Stimulated activated CD8-positive, alpha-beta memory T cell treated with anti-CD3 and anti-CD28 coated beads, Interleukin-7, amount 100 ng/mL, for 1 hour (primary cell): Measurements from ENCODE around the gene BEND5.
A peak's percentile ranks its signal among the peaks of the same experiment; 100 is the strongest.

Experiments
- DNase-seq, 2 donors: peaks; one replicate each; pipeline ENCODE4 v3.0.0-alpha.2; 2020; ENCODE audit warnings: low read depth in 2 of 2

Gene BEND5, protein sequence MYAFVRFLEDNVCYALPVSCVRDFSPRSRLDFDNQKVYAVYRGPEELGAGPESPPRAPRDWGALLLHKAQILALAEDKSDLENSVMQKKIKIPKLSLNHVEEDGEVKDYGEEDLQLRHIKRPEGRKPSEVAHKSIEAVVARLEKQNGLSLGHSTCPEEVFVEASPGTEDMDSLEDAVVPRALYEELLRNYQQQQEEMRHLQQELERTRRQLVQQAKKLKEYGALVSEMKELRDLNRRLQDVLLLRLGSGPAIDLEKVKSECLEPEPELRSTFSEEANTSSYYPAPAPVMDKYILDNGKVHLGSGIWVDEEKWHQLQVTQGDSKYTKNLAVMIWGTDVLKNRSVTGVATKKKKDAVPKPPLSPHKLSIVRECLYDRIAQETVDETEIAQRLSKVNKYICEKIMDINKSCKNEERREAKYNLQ

GRCh38 chr1:48776393-48777218 lies at the start of gene BEND5:
Gene BEND5, minus strand, starts transcription at chr1:48776891. Its CDS starts 60 bp downstream, at chr1:48776831.
- DNase-seq = peak; percentile 20 to 37

GRCh38 chr1:48823168-48823567 lies 46.5 kb upstream of the BEND5 start:
- DNase-seq = no peak

GRCh38 chr1:48820491-48820890 lies 43.8 kb upstream of the BEND5 start:
- DNase-seq = no peak

DNA sequence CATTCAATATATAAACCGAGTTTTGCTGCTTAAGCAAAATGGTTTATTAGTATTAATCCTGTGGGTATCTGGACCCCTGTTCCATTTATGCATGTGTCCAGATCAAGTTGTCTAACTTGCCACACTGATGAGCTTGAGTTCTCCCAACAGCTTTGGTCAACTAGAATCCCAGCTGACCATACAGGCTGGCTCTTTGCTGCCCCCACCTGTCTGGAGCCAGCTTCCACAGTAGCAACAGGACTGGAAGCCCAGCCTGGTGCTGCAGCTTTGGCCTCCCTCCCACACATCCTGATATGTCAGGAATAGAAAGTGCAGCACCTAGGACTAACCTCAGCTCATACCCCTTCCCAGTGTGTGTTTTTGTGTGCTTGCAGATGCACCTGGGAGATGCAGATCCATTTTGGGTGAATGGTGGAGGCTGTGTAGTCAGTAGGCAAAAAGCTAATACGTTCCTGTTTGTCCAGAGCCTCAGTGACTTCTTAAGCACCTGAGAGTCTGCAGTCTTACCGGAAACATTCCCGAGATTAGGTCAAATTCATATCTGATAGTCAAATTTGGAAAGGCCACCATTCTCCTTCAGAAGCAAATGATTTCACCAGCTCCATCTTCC lies 40.9 kb upstream of the BEND5 start:
- DNase-seq = no peak

DNA sequence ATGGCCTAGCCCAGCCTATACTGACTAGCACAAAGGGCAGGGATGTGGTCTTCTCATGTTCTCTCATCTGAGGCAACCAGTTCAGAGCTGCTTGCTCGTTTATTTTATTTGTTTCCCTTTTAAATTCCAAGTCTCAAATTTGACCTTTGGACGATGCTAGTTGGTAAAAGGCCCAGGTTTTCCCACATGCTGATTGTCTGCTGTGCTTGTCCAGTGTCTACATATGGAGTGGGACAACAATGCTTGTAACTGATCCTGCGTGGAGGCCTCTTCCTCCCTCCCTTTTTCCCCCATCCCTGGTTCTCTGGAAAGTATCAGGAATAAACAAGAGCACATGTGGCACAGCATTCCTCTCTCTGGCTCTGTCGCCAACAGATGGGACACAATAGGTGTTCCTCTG lies 34.0 kb upstream of the BEND5 start:
- no peak for DNase-seq

- no peak for DNase-seq
Observed at GRCh38 chr1:48808496-48808895, 31.8 kb upstream of the BEND5 start.

GRCh38 chr1:48807554-48808260 lies 31.0 kb upstream of the BEND5 start:
- DNase-seq = no peak

DNA sequence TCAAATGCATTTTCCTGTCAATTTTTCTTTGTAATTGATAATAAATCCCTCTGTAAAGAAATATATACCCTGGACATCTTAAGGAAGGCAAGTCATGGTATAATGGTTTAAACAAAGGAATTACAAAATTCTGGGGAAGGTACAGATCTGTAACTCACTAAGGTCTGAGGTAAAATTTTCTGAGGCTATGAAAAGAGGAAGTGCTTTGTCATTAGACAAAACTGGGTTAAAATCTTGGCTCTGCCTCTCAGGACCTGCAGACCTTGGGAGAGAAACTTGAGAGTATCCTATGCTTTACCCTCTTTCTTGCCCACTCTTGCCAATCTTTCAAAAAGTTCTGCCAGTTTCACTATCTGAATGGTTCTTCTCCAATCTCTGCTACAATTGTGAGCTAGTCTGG lies 26.8 kb upstream of the BEND5 start:
- no peak for DNase-seq

- no peak for DNase-seq
Observed at GRCh38 chr1:48794816-48795215, 18.1 kb upstream of the BEND5 start.

DNA sequence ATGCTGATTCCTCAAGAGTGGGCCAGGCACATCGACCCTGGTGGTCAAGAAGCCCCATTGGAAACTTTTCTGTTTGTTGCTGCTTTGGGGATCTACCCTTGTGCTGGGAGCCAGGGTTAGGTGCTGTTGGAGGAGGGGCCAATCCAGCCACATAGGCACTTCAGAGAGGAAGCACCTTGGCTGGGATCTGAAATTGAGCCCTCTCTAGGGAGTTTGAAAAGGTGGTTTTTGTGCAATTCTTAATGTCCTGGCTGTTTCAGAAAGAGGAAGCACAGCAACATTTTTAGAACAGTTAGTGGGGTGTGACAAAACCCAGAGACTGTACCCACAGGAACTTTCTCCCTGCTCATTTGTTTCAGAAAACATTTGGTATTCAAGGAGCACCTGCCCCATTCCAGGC lies 17.2 kb upstream of the BEND5 start:
- DNase-seq = no peak

GRCh38 chr1:48792961-48793360 lies 16.3 kb upstream of the BEND5 start:
- DNase-seq = no peak

- DNase-seq = no peak
Observed at GRCh38 chr1:48790397-48790796, 13.7 kb upstream of the BEND5 start.

GRCh38 chr1:48789903-48790302 lies 13.2 kb upstream of the BEND5 start:
- no peak for DNase-seq

DNA sequence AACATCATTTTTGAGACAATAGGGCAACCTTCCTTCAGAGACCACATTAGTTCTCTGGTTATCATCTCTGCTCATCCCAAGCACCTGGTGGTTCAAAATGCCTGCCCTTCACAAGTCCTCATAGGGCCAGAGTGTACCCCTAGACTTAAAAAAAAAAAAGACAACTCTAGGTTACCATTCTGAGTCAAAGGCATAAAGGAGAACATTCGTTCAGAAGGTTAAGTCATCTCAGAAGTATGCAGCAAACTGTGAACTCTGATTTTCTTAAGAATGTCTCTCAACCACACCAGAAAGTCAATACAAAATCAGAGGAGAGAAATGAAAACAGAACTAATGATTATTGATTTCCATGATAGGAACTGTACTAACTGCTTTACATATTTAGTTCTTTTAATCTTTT lies 9.2 kb upstream of the BEND5 start:
- DNase-seq = no peak

GRCh38 chr1:48784301-48784700 lies 7.6 kb upstream of the BEND5 start:
- DNase-seq = no peak

DNA sequence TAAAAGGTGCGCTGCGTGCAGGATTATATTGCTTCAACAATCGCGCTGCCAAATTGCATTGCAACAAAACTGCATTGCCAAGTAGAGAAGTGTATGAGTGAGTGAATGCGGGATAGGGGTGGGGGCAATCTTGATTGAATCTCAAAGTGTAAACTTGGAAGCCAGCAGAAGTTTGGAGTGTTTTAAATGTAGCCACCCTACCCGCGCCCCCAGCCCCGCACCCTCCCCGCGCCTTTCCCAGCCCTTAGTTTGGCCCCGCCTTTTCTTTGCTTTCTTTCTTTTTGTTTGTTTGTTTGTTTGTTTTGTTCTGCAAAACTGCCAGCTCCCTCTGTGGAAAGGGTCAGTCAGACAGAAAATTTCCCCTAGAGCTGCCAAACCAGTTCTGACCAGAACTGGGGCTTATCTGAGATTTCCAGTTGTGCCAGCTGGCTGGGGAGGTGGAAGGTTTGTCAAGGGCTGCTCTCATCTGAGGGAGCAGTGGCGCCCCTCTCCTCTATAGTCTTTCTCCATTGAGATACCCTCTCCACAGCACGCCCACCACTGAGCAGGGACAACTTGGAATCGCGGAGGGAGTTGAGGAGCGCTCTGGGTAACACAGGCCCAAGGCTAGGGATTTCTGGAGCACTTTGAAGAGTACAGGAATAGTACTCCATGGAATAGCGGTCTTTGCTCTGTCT lies 666 bp upstream of the BEND5 start:
- no peak for DNase-seq

DNA sequence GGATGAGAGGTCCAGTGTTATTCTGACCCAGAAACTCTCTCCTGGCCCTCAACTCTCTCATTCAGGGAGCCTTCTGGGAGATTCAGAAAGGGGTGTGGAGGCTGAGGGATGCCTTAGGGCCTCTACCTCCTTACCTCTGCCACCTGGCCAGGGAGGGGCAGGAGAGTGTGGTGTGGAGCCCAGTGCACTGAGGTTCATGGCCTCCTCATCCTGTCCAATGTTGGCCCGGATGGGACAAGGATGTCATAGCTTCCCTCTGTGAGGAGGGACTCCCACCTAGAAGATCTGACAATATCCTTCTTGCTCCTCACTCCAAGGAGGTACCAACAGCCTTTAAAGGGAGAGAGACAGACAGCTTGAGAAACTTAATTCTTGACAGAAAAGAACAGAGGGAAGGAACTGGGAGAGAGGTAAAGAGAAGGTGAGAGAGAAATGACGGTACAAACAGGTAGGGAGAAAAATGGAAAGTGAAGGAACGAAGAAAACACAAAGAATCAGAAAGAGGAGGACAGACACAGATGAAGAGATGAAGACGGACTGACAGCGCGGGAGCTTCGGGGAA lies 779 bp downstream of the BEND5 start:
- DNase-seq = no peak

GRCh38 chr1:48773133-48773532 lies 3.6 kb downstream of the BEND5 start:
- DNase-seq = no peak

- DNase-seq = no peak
Observed at GRCh38 chr1:48772211-48772610, 4.5 kb downstream of the BEND5 start.

DNA sequence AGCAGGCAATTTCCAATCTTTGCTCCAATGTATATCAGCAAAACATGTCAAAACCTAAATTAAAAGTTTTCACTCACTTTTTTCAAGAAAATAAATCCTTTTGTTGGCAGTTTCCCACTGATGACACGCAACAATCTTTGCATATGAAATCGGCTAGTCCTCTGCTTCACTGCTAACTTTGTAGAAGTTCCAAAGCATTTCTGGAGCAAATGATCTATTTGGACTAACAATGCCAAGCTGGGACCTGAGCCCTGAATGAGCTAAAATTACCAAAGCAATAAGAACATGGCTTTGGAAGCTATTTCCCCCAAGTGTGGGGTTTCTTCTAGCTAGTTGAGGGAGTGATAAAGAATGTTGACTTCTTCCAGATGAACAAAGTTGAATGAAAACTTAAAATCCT lies 5.1 kb downstream of the BEND5 start:
- DNase-seq = no peak

- DNase-seq = no peak
Observed at GRCh38 chr1:48767975-48768510, 8.6 kb downstream of the BEND5 start.
